Loucy (cell line): ENCODE measurements around the gene MT1B.

Source experiments
- H2AFZ ChIP-seq: fragments of 200-600 bp; sonication (generic); 2 replicates; pipeline ENCODE4 v1.6.0; 2016; ENCODE audit warnings: antibody characterized with exemption, mild to moderate bottlenecking, low read length, moderate library complexity
- H3F3A ChIP-seq: fragments of 200-600 bp; 2 replicates; pipeline ENCODE4 v1.6.0; 2016; ENCODE audit warnings: antibody characterized with exemption, low read depth, mild to moderate bottlenecking
- H3K27me3 ChIP-seq: fragments of 200-600 bp; sonication (generic); 2 replicates; pipeline ENCODE4 v1.6.1; 2014; ENCODE audit warnings: low read length, mild to moderate bottlenecking; ENCODE audit not compliant: insufficient read depth, poor library complexity, severe bottlenecking
- H3K36me3 ChIP-seq: fragments of 200-600 bp; sonication (generic); 2 replicates; pipeline ENCODE4 v1.6.1; 2016; ENCODE audit warnings: low read length; ENCODE audit not compliant: insufficient read depth
- H3K4me1 ChIP-seq: fragments of 200-600 bp; sonication (generic); 2 replicates; pipeline ENCODE4 v1.5.1; 2014; ENCODE audit warnings: low read length, mild to moderate bottlenecking; ENCODE audit not compliant: insufficient read depth, poor library complexity, severe bottlenecking
- H3K4me2 ChIP-seq: fragments of 200-600 bp; sonication (generic); 2 replicates; pipeline ENCODE4 v1.6.0; 2014; ENCODE audit warnings: antibody characterized with exemption, low read length, low read depth, mild to moderate bottlenecking; ENCODE audit not compliant: poor library complexity, severe bottlenecking
- H3K4me3 ChIP-seq: fragments of 200-600 bp; sonication (generic); 2 replicates; pipeline ENCODE4 v1.5.1; 2014; ENCODE audit warnings: low read length, mild to moderate bottlenecking, mixed read lengths; ENCODE audit not compliant: poor library complexity, severe bottlenecking
- H3K79me2 ChIP-seq: fragments of 200-600 bp; sonication (generic); 2 replicates; pipeline ENCODE4 v1.6.1; 2014; ENCODE audit warnings: low read length; ENCODE audit not compliant: insufficient read depth
- H3K9ac ChIP-seq: fragments of 200-600 bp; sonication (generic); 2 replicates; pipeline ENCODE4 v1.6.0; 2014; ENCODE audit warnings: mild to moderate bottlenecking, low read depth, low read length, moderate library complexity; ENCODE audit not compliant: poor library complexity, severe bottlenecking
- H3K9me2 ChIP-seq: fragments of 200-600 bp; sonication (generic); replicated peaks from 2 replicates; pipeline ENCODE4 v1.6.1; 2016; ENCODE audit warnings: low read depth, low read length, mixed read lengths
- H3K9me3 ChIP-seq: fragments of 200-600 bp; sonication (generic); 2 replicates; pipeline ENCODE4 v1.6.1; 2014; ENCODE audit warnings: mild to moderate bottlenecking, antibody characterized with exemption, low read length, low read depth; ENCODE audit not compliant: insufficient read depth
- H4K20me1 ChIP-seq: fragments of 200-600 bp; sonication (generic); 2 replicates; pipeline ENCODE4 v1.6.0; 2014; ENCODE audit warnings: antibody characterized with exemption, low read length, mild to moderate bottlenecking; ENCODE audit not compliant: insufficient read depth, poor library complexity, severe bottlenecking
- EZH2phosphoT487 ChIP-seq: fragments of 200-600 bp; IDR thresholded peaks from 2 replicates; pipeline ENCODE4 v1.6.1; 2018; ENCODE audit warnings: antibody characterized with exemption, mild to moderate bottlenecking, moderate library complexity, borderline replicate concordance
- TF ChIP-seq, protein P1 (sequence below): fragments of 200-600 bp; sonication (generic); conservative IDR thresholded peaks from 2 replicates; pipeline ENCODE4 v1.5.1; 2014; ENCODE audit warnings: mild to moderate bottlenecking, antibody characterized with exemption, low read length

The MT1B gene

GRCh38 chr16:56677474-56677873, 25.8 kb downstream of the MT1B start:
- H4K20me1 ChIP-seq = no peaks in the 10 kb centered on the region
- H3K79me2 ChIP-seq = no peaks in the 10 kb centered on the region
- no peak overlapping the region for H3K4me3 ChIP-seq
- H3K27me3 ChIP-seq = no peaks in the 10 kb centered on the region
- no peaks in the 10 kb centered on the region for H3K9me2 ChIP-seq
- no peaks in the 10 kb centered on the region for H3K36me3 ChIP-seq
- no peak overlapping the region for H2AFZ ChIP-seq
- no peaks in the 10 kb centered on the region for H3F3A ChIP-seq
- no peak overlapping the region for H3K9ac ChIP-seq
- no peak for TF ChIP-seq EZH2phosphoT487
- TF ChIP-seq, protein P1, sequence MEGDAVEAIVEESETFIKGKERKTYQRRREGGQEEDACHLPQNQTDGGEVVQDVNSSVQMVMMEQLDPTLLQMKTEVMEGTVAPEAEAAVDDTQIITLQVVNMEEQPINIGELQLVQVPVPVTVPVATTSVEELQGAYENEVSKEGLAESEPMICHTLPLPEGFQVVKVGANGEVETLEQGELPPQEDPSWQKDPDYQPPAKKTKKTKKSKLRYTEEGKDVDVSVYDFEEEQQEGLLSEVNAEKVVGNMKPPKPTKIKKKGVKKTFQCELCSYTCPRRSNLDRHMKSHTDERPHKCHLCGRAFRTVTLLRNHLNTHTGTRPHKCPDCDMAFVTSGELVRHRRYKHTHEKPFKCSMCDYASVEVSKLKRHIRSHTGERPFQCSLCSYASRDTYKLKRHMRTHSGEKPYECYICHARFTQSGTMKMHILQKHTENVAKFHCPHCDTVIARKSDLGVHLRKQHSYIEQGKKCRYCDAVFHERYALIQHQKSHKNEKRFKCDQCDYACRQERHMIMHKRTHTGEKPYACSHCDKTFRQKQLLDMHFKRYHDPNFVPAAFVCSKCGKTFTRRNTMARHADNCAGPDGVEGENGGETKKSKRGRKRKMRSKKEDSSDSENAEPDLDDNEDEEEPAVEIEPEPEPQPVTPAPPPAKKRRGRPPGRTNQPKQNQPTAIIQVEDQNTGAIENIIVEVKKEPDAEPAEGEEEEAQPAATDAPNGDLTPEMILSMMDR = no peak
- peaks cover 2% of the 10 kb centered on the region for H3K4me1 ChIP-seq
- no peaks in the 10 kb centered on the region for H3K9me3 ChIP-seq
- no peak overlapping the region for H3K4me2 ChIP-seq

GRCh38 chr16:56679078-56679730, 27.5 kb downstream of the MT1B start:
- H3K4me3 ChIP-seq = no peak overlapping the region
- no peak overlapping the region for H2AFZ ChIP-seq
- peaks cover 10% of the 10 kb centered on the region for H3K4me1 ChIP-seq
- H3K79me2 ChIP-seq = peaks cover 5% of the 10 kb centered on the region; the same call in 1 of the 2 replicates
- H3F3A ChIP-seq = no peaks in the 10 kb centered on the region
- no peak overlapping the region for H3K4me2 ChIP-seq
- H3K9ac ChIP-seq = no peak overlapping the region
- no peaks in the 10 kb centered on the region for H4K20me1 ChIP-seq
- no peak for TF ChIP-seq EZH2phosphoT487
- TF ChIP-seq, protein P1 = no peak
- no peaks in the 10 kb centered on the region for H3K27me3 ChIP-seq
- no peaks in the 10 kb centered on the region for H3K36me3 ChIP-seq
- no peaks in the 10 kb centered on the region for H3K9me3 ChIP-seq
- H3K9me2 ChIP-seq = no peaks in the 10 kb centered on the region

DNA sequence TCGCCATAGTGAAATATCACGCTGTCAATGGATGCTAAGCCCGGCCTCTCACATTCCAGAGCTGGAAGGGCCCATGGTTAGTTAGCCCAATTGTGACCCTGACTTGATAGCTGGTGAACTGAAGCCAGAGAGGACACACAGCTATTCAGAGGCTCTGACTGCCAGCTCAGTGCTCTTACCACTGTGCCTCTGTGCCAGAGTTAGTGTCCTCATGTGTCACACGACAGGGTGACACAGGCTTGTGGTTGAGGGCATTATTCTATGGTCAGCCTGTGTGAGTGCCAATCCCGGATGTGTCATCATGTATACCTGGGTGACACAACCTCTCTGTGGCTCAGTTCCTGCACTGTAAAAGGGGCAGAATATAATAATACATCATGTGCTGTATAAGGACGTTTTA, 28.1 kb downstream of the MT1B start:
- no peaks in the 10 kb centered on the region for H3K27me3 ChIP-seq
- peaks cover 5% of the 10 kb centered on the region; the same call in 1 of the 2 replicates for H3K79me2 ChIP-seq
- no peaks in the 10 kb centered on the region for H3K36me3 ChIP-seq
- H3K4me3 ChIP-seq = no peak overlapping the region
- no peaks in the 10 kb centered on the region for H3F3A ChIP-seq
- no peak overlapping the region for H3K4me2 ChIP-seq
- no peaks in the 10 kb centered on the region for H4K20me1 ChIP-seq
- TF ChIP-seq, protein P1 = no peak
- no peak for TF ChIP-seq EZH2phosphoT487
- peaks cover 10% of the 10 kb centered on the region for H3K4me1 ChIP-seq
- H2AFZ ChIP-seq = no peak overlapping the region
- no peaks in the 10 kb centered on the region for H3K9me2 ChIP-seq
- no peaks in the 10 kb centered on the region for H3K9me3 ChIP-seq
- no peak overlapping the region for H3K9ac ChIP-seq
